M059J (cell line): ENCODE results near the gene CYP4B1. TPM values are rescaled to one million over a fixed set of nuclear protein-coding genes. Genes with fewer than 3 reads are reported as not detected.
"Not testable (repeated sequence)": the region's sequence is repeated elsewhere in the genome, so short reads cannot be mapped to it uniquely, and the experiment has no call there.

ENCODE experiments used
- DNase-seq: peaks from one replicate; pipeline ENCODE4 v3.0.0-alpha.2; 2012; ENCODE audit warnings: low read depth
- total RNA-seq: library from RNA; depleted of rRNA; stranded (reverse); fragments of >200 nt; shearing (Covaris generic); gene quantifications from 2 replicates; pipeline ENCODE4 v1.2.3, GENCODE V29; 2014; rRNA removed

The CYP4B1 gene
- total RNA-seq, 1 experiment from 2014 or later = not detected

DNA sequence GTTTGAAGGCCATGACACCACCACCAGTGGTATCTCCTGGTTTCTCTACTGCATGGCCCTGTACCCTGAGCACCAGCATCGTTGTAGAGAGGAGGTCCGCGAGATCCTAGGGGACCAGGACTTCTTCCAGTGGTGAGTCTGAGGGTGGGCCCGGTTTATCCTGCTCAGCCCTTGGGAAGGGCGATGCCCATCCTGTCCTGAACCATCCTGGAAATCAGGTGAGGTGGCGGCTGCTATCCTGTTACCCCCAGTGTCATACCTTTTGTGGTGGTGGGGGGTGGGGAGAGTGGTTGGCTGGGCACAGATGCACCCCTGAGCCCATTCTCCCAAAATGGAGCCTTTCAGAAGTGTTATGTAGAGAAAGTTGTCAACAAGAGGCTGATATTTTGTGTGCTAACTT, 16.3 kb downstream of the CYP4B1 start:
- DNase-seq = no peak

DNA sequence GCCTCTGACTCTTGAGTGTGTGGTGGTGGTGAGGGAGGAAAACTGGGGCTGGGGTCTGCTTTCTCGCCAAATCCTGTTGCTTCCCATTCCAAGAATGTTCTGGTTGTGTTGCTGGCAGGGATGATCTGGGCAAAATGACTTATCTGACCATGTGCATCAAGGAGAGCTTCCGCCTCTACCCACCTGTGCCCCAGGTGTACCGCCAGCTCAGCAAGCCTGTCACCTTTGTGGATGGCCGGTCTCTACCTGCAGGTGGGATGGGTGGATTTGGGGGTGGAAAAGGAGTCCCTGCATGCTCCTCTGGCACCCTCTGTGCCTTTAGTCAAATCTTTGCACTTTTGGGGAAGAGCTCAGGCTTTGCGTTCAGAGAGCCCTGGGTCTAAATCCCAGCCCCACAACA, 18.1 kb downstream of the CYP4B1 start:
- no peak for DNase-seq

DNA sequence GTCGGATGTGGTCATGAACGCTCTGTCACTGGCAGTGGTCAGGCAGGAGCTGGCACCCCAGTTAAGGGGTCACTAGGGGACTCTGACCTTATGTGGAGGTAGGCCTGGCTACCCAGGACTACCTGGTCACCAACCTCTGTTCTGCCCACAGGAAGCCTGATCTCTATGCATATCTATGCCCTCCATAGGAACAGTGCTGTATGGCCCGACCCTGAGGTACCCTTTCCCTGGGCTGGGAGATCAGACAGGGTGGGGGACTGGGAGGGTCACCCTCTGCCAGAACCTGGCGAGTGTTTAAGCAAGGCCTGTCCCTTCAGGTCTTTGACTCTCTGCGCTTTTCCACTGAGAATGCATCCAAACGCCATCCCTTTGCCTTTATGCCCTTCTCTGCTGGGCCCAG, 19.0 kb downstream of the CYP4B1 start:
- no peak for DNase-seq

DNA sequence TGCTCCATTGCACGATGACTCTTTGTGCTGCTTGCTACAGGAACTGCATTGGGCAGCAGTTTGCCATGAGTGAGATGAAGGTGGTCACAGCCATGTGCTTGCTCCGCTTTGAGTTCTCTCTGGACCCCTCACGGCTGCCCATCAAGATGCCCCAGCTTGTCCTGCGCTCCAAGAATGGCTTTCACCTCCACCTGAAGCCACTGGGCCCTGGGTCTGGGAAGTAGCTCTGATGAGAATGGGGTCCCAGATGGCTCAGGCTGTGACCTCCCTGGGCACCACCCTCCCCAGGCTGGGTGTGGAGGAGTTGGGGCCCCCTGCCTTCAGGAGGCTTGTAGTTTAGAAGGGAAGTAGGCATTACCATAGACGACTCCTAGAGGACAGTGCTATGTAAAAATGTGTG, 19.7 kb downstream of the CYP4B1 start:
- no peak for DNase-seq

DNA sequence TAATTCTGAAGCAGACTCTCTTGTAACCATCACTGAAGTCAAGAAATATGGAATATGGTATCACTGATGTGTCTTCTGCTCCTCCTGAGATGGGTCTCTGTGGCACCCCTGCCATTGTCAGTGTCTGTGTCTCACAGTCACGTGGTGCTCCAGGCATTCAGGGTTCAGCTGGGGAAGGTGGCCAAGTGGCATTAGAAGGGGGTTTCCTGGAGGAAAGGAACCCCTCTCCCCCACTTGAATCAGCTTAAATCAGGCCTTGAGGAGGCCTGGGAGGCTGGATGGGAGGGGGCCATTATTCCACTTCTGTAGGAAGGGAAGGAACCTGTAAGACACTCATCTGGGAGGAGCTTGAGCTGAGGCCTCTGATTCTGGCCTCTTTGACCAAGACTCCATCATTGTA, 20.5 kb downstream of the CYP4B1 start:
- no peak for DNase-seq

DNA sequence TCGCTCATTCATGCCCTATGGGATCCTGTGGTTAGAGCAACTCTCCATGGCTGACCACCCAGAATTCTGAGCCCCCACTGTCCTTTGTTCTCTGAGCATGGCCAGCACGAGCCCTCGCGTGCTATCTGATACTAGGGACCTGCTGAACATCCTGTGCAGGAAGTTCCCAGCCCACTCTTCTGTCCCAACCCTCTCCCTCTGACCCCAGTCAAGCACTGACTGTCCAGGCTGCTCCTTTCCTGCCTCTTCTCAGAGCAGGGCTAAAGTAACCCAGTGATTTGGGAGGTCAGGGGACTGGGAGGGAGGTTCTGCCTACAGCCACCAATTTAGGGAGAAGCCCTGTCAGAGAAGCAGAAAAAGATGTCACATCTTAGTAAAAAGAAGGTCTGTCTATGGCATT, 21.2 kb downstream of the CYP4B1 start:
- DNase-seq = no peak

DNA sequence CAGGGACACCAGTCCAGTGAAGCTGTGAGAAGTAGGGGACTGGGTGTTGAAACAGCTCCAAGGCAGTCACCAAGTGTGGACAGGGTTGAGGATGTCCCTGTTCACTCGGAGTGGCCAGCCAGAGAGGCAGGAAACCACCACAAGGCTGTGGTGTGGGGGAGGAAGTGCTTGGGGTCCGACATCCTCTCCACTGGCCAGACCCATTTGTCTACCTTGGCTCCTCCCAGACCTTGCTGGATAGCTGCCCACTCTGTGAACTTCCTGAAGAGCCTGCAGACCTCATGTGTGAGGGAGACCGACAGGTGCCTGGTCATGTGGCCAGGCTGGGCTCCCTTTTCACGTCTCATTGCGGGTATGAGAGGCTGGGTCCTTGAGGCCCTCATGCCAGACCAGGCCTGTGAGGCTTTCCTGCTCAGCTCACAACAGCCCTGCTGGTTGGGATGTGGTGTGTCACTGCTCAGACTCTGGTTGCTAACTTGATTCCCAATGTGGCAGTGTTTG, 21.8 kb downstream of the CYP4B1 start:
- no peak for DNase-seq

DNA sequence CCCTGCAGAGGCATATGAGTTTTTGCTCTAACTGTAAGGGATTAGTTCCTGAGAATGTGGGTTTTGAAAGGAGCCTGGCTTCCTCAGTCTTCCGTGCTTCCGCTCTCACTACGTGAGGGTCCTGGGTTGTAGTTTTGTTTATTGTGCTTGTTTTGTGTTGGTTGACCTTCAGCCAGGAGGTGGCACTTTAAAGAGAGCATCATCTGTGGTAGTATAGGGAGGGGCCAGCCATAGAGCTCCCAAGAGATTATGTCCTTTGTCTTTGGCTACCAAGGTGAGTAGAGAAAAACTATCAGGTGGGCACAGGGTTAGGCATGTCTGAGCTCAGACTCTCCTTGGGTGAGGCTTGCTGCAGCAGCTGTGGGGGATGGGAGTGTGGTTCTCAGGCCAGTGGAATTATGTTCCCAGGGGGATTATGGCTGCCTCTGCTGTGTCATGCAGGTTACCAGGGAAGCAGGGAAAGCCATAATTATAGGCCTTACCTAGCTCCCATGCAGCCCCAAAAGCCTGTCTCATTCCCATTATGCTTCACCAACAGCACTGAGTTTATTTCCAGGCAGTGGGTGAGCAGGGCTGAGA, 23.5 kb downstream of the CYP4B1 start:
- DNase-seq = no peak

DNA sequence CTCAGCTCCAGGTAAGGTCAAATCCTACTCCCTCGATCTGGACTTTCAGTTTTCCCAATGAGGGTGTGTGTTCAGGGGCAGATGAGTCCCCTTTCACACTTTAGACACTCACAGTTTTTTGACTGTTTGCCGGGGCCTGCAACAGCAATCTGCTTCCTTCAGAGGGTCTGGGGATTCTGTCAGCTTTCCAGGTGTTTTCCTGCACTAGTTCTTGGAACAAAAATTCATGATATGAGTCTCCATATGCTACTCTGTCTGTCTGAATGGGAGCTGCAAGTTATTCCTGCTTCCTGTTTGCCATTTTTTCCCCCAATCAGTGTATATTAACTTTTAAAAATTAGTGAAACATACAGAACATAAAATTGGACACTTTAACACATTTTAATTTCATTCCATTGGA, 24.3 kb downstream of the CYP4B1 start:
- DNase-seq = no peak

DNA sequence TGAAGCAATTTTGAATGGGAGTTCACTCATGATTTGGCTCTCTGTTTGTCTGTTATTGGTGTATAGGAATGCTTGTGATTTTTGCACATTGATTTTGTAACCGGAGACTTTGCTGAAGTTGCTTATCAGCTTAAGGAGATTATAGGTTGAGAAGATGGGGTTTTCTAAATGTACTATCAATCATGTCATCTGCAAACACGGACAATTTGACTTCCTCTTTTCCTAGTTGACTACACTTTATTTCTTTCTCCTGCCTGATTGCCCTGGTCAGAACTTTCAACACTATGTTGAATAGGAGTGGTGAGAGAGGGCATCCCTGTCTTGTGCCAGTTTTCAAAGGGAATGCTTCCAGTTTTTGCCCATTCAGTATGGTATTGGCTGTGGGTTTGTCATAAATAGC, 28.0 kb downstream of the CYP4B1 start:
- not testable (repeated sequence) for DNase-seq

DNA sequence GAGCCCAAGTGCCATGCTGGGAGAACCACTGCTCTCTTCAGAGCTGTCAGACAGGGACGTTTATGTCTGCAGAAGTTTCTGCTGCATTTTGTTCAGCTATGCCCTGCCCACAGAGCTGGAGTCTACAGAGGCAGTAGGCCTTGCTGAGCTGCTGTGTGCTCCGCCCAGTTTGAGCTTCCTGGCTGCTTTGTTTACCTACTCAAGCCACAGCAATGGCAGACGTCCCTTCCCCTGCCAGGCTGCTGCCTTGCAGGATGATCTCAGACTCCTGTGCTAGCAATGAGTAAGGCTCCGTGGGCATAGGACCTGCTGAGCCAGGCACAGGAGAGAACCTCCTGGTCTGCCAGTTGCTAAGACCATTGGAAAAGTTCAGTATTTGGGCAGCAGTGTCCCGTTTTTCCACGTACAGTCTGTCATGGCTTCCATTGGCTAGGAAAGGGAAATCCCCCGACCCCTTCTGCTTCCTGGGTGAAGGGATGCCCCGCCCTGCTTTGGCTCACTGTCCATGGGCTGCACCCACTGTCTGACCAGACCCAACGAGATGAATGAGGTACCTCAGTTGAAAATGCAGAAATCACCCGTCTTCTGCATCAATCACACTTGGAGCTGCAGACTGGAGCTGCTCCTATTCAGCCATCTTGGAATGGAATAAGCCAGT, 31.9 kb downstream of the CYP4B1 start:
- DNase-seq = no peak

DNA sequence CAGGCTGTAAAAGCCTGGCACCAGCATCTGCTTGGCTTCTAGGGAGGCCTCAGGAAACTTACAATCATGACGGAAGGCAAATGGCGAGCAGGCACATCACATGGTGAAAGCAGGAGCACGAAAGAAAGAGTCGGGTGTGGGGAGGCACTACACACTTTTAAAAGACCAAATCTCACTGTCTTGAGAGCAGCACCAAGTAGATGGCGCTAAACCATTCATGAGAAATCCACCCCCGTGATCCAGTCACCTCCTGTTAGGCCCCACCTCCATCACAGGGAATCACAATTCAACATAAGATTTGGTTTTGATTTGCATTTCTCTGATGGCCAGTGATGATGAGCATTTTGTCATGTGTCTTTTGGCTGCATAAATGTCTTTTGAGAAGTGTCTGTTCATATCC, 36.6 kb downstream of the CYP4B1 start:
- not testable (repeated sequence) for DNase-seq

DNA sequence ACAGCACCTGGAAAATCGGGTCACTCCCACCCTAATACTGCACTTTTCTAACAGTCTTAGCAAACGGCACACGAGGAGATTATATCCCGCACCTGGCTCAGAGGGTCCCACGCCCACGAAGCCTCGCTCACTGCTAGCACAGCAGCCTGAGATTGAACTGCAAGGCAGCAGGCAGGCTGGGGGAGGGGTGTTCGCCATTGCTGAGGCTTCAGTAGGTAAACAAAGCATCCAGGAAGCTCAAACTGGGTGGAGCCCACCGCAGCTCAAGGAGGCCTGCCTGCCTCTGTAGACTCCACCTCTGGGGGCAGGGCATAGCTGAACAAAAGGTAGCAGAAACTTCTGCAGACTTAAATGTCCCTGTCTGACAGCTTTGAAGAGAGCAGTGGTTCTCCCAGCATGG, 47.5 kb downstream of the CYP4B1 start:
- not testable (repeated sequence) for DNase-seq

DNA sequence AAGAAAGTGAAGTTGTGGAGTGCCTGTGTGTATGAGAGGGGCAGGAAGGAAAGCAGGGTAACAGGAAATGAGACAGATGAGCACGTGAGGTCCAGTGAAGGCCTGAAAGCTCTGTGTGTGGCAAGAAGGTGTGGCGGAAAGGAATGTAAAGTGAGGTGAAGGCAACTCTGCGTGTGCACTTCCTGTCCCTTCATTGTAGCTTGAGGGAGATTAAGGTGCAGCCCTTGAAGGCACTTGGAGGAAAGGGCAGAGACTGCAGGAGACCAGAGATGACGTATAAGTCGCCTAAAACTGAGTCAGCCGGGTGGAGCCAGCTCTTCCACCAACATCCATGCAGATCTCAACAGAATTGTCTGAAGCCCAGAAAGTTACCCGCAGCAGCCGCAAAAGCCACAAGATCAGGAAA, 58.8 kb downstream of the CYP4B1 start:
- DNase-seq = peak; percentile 52

DNA sequence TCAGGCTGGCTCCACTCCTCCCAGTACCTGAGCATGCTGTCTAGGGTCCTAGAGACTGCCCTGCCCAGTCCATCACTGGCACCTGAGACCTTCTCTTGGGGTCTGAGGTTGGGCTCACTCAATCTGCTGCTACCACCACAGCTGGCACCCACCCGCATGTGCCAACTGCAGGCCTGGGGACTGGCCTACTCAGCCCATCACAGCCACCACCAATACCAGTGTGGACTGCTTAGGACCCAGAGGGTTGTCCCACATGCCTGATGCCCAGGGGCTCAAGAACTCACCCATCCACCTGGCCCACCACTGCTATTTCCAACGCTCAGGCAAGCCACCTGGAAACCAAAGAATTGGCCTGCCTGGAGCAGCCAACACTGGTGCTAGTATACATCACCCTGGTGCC, 63.5 kb downstream of the CYP4B1 start:
- no peak for DNase-seq

Other genes starting within 250 kb of the CYP4B1 start
- gene KNCN, start 247.4 kb upstream of the CYP4B1 start, total RNA-seq = not detected in 2 replicates
- gene MKNK1, start 194.8 kb upstream of the CYP4B1 start, total RNA-seq = 9.5 and 12.0 TPM in 2 replicates
- gene MOB3C, start 182.2 kb upstream of the CYP4B1 start, total RNA-seq = 10.3 and 17.2 TPM in 2 replicates
- 68.4 and 94.2 TPM in 2 replicates for gene ATPAF1, start 130.7 kb upstream of the CYP4B1 start, total RNA-seq
- not detected in 2 replicates for gene TEX38, start 127.2 kb upstream of the CYP4B1 start, total RNA-seq
- gene EFCAB14, start 79.9 kb upstream of the CYP4B1 start, total RNA-seq = 71.6 and 113 TPM in 2 replicates
- gene CYP4A11, start 142.4 kb downstream of the CYP4B1 start, total RNA-seq = not detected in 2 replicates
- not detected in 2 replicates for gene CYP4X1, start 224.6 kb downstream of the CYP4B1 start, total RNA-seq